GM12874 (cell line): ENCODE measurements around the gene SNTB2.

Experiments
- CTCF ChIP-seq: IDR thresholded peaks from 2 replicates; pipeline ENCODE4 v1.5.1; 2011; ENCODE audit warnings: low read depth, mild to moderate bottlenecking, control low read depth, low read length, moderate library complexity; ENCODE audit not compliant: insufficient read depth

The SNTB2 gene

DNA sequence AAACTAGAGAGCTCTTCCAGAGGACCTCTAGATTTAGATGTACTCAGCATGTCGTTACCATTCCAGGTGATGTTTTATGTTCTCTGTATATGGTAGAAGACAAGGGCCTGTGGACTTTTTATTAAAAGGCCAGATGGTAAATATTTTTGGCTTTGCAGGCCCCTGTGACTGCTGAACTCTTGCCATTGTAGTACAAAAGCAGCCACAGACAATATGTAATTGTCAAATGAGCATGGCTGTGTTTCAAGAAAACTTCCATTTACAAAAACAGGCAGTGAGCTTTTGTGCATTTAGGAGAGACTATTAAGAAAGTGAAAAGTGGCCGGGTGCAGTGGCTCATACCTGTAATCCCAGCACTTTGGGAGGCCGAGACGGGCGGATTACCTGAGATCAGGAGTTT, 157.2 kb downstream of the SNTB2 start:
- no peak for TF ChIP-seq CTCF

GRCh38 chr16:69345923-69346322, 159.0 kb downstream of the SNTB2 start:
- no peak for TF ChIP-seq CTCF

DNA sequence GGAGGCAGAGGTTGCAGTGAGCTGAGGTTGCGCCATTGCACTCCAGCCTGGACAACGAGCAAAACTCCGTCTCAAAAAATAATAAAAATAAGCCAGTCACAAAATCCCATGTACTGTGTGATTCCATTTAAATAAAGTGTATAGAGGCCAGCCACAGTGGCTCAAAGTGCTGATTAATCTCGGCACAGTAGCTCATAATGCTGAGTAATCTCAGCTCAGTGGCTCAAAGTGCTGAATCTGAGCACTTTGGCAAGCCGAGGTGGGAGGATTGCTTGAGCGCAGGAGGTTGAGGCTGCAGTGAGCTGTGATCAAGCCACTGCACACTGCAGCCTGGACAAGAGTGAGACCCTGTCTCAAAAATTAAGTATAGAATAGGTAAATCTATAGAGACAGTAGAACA, 159.7 kb downstream of the SNTB2 start:
- TF ChIP-seq CTCF, result no peak

- no peak for TF ChIP-seq CTCF
Measured at GRCh38 chr16:69348222-69348621, 161.3 kb downstream of the SNTB2 start.

DNA sequence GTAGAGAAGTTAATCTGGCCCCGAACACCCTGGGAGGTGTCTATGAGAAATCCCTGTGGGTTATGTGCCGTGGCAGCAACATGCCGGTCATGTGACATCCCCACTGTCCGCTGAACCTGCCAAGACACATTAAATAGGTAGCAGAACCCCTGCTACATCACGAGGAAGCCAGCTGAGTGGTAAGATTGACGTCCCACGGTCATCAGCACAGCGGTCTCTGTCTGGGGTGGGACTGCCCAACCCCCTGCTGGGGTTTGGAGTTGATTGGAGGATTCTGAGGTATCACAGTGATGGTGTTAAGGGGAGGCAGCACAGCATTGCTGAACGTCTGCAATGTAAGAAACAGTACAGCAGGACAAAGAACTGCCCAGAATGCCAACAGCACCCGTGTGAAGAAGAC, 162.6 kb downstream of the SNTB2 start:
- TF ChIP-seq CTCF, result no peak

GRCh38 chr16:69350536-69351133, 163.7 kb downstream of the SNTB2 start:
- TF ChIP-seq CTCF, result no peak

- TF ChIP-seq CTCF, result no peak
Measured at GRCh38 chr16:69351309-69352027, 164.5 kb downstream of the SNTB2 start, which contains the start of gene TMED6. TSS of gene TMED6 (minus strand) at chr16:69351786. CDS start at chr16:69351753, 33 bp downstream.
